HEK293 (cell line): ENCODE measurements around the gene SLC16A7.

Experiments used
- CTCF ChIA-PET: fragments of 350-600 bp; formaldehyde crosslinking; extraction: SDS; loops from one replicate; lab custom pipeline; 2021; ENCODE audit warnings: antibody characterized with exemption; lab: Yijun Ruan, JAX
- POLR2A ChIA-PET: fragments of 300-600 bp; formaldehyde crosslinking; extraction: SDS; loops from one replicate; lab custom pipeline; 2020; ENCODE audit warnings: antibody characterized with exemption, inconsistent platforms; lab: Yijun Ruan, JAX
- H3K27ac ChIP-seq: fragments of 200-500 bp; sonication (Bioruptor generic); 2 replicates; pipeline ENCODE4 v1.5.1; 2014; ENCODE audit warnings: low read depth, low read length, control low read depth, inconsistent platforms; ENCODE audit errors: extremely low read depth
- H3K36me3 ChIP-seq, 2 experiments: fragments of 200-500 bp in 1 of 2; sonication (Bioruptor generic) in 1 of 2; 1 replicate in 1 of 2; 2 replicates in 1 of 2; pipeline ENCODE4 v1.5.1; 2014 to 2017; ENCODE audit warnings: inconsistent platforms in 2 of 2, low read length in 2 of 2; ENCODE audit not compliant: control insufficient read depth in 2 of 2, insufficient read depth in 1 of 2
- H3K4me1 ChIP-seq: fragments of 200-500 bp; sonication (Bioruptor generic); 2 replicates; pipeline ENCODE4 v1.5.1; 2014; ENCODE audit warnings: mild to moderate bottlenecking, low read length, inconsistent platforms; ENCODE audit not compliant: control insufficient read depth, insufficient read depth
- H3K4me3 ChIP-seq: 2 replicates; pipeline ENCODE4 v1.5.1; 2011; ENCODE audit warnings: low read depth, mild to moderate bottlenecking, control low read depth, low read length, moderate library complexity
- H3K9me3 ChIP-seq: fragments of 200-500 bp; sonication (Bioruptor generic); 2 replicates; pipeline ENCODE4 v1.5.1; 2014; ENCODE audit warnings: low read depth, low read length, inconsistent platforms; ENCODE audit not compliant: control insufficient read depth, insufficient read depth
- HOXD13 ChIP-seq: sonication (generic); formaldehyde crosslinking; IDR thresholded peaks from 2 replicates; pipeline ENCODE4 v1.8.0; 2022; ENCODE audit warnings: missing genetic modification reagents, borderline replicate concordance
- KLF8 ChIP-seq: fragments of 450-650 bp; formaldehyde crosslinking; IDR thresholded peaks from 2 replicates; pipeline ENCODE4 v1.5.1; 2016; ENCODE audit warnings: missing biosample characterization, missing genetic modification characterization
- MZF1 ChIP-seq: fragments of 450-650 bp; formaldehyde crosslinking; IDR thresholded peaks from 2 replicates; pipeline ENCODE4 v1.5.1; 2017; ENCODE audit warnings: missing biosample characterization, missing genetic modification characterization, borderline replicate concordance
- ZBTB1 ChIP-seq: fragments of 450-650 bp; formaldehyde crosslinking; IDR thresholded peaks from 2 replicates; pipeline ENCODE4 v1.5.1; 2016; ENCODE audit warnings: missing biosample characterization, missing genetic modification characterization
- ZBTB7A ChIP-seq: fragments of 450-650 bp; formaldehyde crosslinking; IDR thresholded peaks from 2 replicates; pipeline ENCODE4 v1.5.1; 2016; ENCODE audit warnings: low read depth, missing biosample characterization, missing genetic modification characterization
- ZNF18 ChIP-seq: fragments of 450-650 bp; formaldehyde crosslinking; IDR thresholded peaks from 2 replicates; pipeline ENCODE4 v1.5.1; 2016; ENCODE audit warnings: missing biosample characterization, missing genetic modification characterization
- ZNF433 ChIP-seq: fragments of 450-650 bp; formaldehyde crosslinking; IDR thresholded peaks from 2 replicates; pipeline ENCODE4 v1.5.1; 2016; ENCODE audit warnings: missing biosample characterization, missing genetic modification characterization, low read depth
- ZNF549 ChIP-seq: fragments of 450-650 bp; IDR thresholded peaks from 2 replicates; pipeline ENCODE4 v1.5.1; 2018; ENCODE audit warnings: missing biosample characterization, missing genetic modification characterization, mild to moderate bottlenecking, inconsistent platforms, moderate library complexity
- ZNF558 ChIP-seq: fragments of 450-650 bp; formaldehyde crosslinking; IDR thresholded peaks from 2 replicates; pipeline ENCODE4 v1.5.1; 2016; ENCODE audit warnings: missing biosample characterization, missing genetic modification characterization
- ZNF585B ChIP-seq: fragments of 450-650 bp; formaldehyde crosslinking; IDR thresholded peaks from 2 replicates; pipeline ENCODE4 v1.5.1; 2016; ENCODE audit warnings: missing biosample characterization, missing genetic modification characterization
- ZNF776 ChIP-seq: fragments of 450-650 bp; formaldehyde crosslinking; IDR thresholded peaks from 2 replicates; pipeline ENCODE4 v1.5.0; 2017; ENCODE audit warnings: missing biosample characterization, missing genetic modification characterization, borderline replicate concordance
- TF ChIP-seq, protein P1 (sequence below): fragments of 450-650 bp; formaldehyde crosslinking; IDR thresholded peaks from 2 replicates; pipeline ENCODE4 v1.5.1; 2016; ENCODE audit warnings: missing biosample characterization, missing genetic modification characterization
- TF ChIP-seq, protein P2 (sequence below): fragments of 450-650 bp; formaldehyde crosslinking; IDR thresholded peaks from 2 replicates; pipeline ENCODE4 v1.5.1; 2016; ENCODE audit warnings: missing biosample characterization, missing genetic modification characterization
- TF ChIP-seq, protein P3 (sequence below): fragments of 450-650 bp; formaldehyde crosslinking; IDR thresholded peaks from 2 replicates; pipeline ENCODE4 v1.5.1; 2017; ENCODE audit warnings: missing biosample characterization, missing genetic modification characterization

SLC16A7 gene

DNA sequence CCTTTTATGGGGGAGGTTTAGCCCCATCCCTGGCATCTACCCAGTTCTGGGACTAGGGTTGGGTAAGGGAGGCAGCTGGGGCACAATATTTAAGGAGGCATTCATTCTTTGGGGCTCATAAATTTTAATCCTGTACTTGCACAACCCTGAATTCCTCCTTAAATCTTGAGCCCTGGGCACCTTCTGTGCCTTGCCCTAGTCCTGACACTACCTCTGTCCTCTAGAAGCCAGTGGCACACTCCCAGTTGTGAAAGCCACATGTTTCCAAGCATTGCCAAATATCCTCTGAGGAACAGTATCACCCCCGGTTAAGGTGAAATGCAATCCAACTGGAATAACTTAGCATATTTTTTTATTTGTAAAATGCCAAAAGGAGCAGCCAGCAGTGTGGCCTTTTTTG lies 36.6 kb downstream of the SLC16A7 start:
- POLR2A ChIA-PET: no interaction called here
- Histone ChIP-seq H3K9me3 (no peaks in the 10 kb centered on the region), H3K4me3 (no peak overlapping the region), H3K36me3 (no peaks in the 10 kb centered on the region), H3K4me1 (no peaks in the 10 kb centered on the region), H3K27ac (no peak overlapping the region)
- TF ChIP-seq ZNF433 (tag by site-specific recombination) (no peak), ZNF549 (tag by site-specific recombination) (no peak), ZNF776 (tag by site-specific recombination) (no peak)
- TF ChIP-seq, protein P1, sequence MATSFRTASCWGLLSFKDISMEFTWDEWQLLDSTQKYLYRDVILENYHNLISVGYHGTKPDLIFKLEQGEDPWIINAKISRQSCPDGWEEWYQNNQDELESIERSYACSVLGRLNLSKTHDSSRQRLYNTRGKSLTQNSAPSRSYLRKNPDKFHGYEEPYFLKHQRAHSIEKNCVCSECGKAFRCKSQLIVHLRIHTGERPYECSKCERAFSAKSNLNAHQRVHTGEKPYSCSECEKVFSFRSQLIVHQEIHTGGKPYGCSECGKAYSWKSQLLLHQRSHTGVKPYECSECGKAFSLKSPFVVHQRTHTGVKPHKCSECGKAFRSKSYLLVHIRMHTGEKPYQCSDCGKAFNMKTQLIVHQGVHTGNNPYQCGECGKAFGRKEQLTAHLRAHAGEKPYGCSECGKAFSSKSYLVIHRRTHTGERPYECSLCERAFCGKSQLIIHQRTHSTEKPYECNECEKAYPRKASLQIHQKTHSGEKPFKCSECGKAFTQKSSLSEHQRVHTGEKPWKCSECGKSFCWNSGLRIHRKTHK (tag by site-specific recombination): no peak
- TF ChIP-seq, protein P2, sequence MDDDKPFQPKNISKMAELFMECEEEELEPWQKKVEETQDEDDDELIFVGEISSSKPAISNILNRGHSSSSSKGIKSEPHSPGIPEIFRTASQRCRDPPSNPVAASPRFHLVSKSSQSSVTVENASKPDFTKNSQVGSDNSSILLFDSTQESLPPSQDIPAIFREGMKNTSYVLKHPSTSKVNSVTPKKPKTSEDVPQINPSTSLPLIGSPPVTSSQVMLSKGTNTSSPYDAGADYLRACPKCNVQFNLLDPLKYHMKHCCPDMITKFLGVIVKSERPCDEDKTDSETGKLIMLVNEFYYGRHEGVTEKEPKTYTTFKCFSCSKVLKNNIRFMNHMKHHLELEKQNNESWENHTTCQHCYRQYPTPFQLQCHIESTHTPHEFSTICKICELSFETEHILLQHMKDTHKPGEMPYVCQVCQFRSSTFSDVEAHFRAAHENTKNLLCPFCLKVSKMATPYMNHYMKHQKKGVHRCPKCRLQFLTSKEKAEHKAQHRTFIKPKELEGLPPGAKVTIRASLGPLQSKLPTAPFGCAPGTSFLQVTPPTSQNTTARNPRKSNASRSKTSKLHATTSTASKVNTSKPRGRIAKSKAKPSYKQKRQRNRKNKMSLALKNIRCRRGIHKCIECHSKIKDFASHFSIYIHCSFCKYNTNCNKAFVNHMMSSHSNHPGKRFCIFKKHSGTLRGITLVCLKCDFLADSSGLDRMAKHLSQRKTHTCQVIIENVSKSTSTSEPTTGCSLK (tag by site-specific recombination): no peak
- CTCF ChIA-PET: no interaction called here

DNA sequence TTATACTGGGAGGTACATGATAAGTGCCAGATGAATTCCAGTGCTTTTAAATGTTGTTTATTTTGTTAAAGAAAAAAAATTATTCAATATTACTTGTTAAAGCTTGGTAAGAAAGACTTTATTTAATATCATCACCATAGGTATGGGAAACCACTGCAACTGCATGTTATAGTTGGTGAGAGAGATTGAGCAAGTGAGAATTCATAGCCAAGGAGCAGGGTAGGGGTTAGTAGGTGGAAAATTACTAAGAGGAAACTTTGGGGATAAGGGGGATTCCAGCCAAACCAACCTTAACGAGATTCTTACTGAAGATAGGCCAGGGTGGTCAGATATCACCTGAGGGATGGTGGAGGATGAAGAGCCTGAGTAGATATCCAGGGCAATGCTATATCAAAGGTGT lies 38.4 kb downstream of the SLC16A7 start:
- Histone ChIP-seq H3K9me3 (no peaks in the 10 kb centered on the region), H3K36me3 (no peaks in the 10 kb centered on the region), H3K4me3 (no peak overlapping the region), H3K4me1 (no peaks in the 10 kb centered on the region)
- TF ChIP-seq ZNF558 (tag by site-specific recombination): no peak
- TF ChIP-seq, protein P3, sequence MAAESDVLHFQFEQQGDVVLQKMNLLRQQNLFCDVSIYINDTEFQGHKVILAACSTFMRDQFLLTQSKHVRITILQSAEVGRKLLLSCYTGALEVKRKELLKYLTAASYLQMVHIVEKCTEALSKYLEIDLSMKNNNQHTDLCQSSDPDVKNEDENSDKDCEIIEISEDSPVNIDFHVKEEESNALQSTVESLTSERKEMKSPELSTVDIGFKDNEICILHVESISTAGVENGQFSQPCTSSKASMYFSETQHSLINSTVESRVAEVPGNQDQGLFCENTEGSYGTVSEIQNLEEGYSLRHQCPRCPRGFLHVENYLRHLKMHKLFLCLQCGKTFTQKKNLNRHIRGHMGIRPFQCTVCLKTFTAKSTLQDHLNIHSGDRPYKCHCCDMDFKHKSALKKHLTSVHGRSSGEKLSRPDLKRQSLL (tag by site-specific recombination): no peak
- TF ChIP-seq KLF8 (tag by site-specific recombination): no peak
- no peak for TF ChIP-seq ZNF18 (tag by site-specific recombination)
- TF ChIP-seq ZNF585B (tag by site-specific recombination): no peak
- no peak for TF ChIP-seq ZBTB1
- TF ChIP-seq MZF1 (tag by site-specific recombination): no peak
- no peak for TF ChIP-seq ZBTB7A (tag by site-specific recombination)
- TF ChIP-seq, all 188 proteins: peak for 0
- ChIA-PET CTCF (no interaction called here), POLR2A (no interaction called here)
- H3K27ac ChIP-seq: no peak overlapping the region

GRCh38 chr12:59636945-59637691 lies 41.3 kb downstream of the SLC16A7 start:
- no peaks in the 10 kb centered on the region for H3K9me3 ChIP-seq
- no peak for TF ChIP-seq HOXD13
- TF ChIP-seq, all 188 proteins: peak for 0
- H3K27ac ChIP-seq: no peak overlapping the region
- ChIA-PET POLR2A (no interaction called here), CTCF (no interaction called here)
- no peaks in the 10 kb centered on the region for H3K36me3 ChIP-seq
- no peak overlapping the region for H3K4me3 ChIP-seq
- H3K4me1 ChIP-seq: no peaks in the 10 kb centered on the region
